ENCODE measurements around the gene ELOVL3. TPM values are rescaled to one million over a fixed set of nuclear protein-coding genes. Genes with fewer than 3 reads are reported as not detected.

The ELOVL3 gene
- total RNA-seq, 1 experiment from 2014 or later, result 0.17 TPM

GRCh38 chr10:102225646-102226541 is at the start of gene ELOVL3 (continued):
- TF ChIP-seq ZNF423 (CRISPR knock-in tag; IDR thresholded peaks at IDR 0.05), result no peak
- TF ChIP-seq CREB1 (CRISPR knock-in tag; IDR thresholded peaks at IDR 0.05), result peak; percentile 93
- TF ChIP-seq EMX1 (CRISPR knock-in tag; IDR thresholded peaks at IDR 0.05), result no peak
- no peak for TF ChIP-seq STAT6 (CRISPR knock-in tag; conservative IDR thresholded peaks at IDR 0.05; ENCODE audit: low read depth)
- no peak for TF ChIP-seq IRF2 (CRISPR knock-in tag; IDR thresholded peaks at IDR 0.05; ENCODE audit: borderline replicate concordance, low read depth)
- no peak for TF ChIP-seq ZNF671 (CRISPR knock-in tag; IDR thresholded peaks at IDR 0.05)
- no peak for TF ChIP-seq ZNF532 (CRISPR knock-in tag; IDR thresholded peaks at IDR 0.05; ENCODE audit: borderline replicate concordance)
- peak; percentile 98 for TF ChIP-seq TEAD1 (CRISPR knock-in tag; IDR thresholded peaks at IDR 0.05)
- TF ChIP-seq ATF1 (CRISPR knock-in tag; IDR thresholded peaks at IDR 0.05), result peak; percentile 51; the same call in 1 of the 2 replicates
- no peak for TF ChIP-seq ELF4 (CRISPR knock-in tag; IDR thresholded peaks at IDR 0.05; ENCODE audit: low read depth)
- no peak for TF ChIP-seq ERG (CRISPR knock-in tag; IDR thresholded peaks at IDR 0.05)
- TF ChIP-seq JAZF1 (CRISPR knock-in tag; IDR thresholded peaks at IDR 0.05), result no peak
- TF ChIP-seq SMAD4 (CRISPR knock-in tag; IDR thresholded peaks at IDR 0.05), result peak; percentile 81
- no peak for TF ChIP-seq GTF2I (CRISPR knock-in tag; conservative IDR thresholded peaks at IDR 0.05)
- TF ChIP-seq ZMAT4 (CRISPR knock-in tag; IDR thresholded peaks at IDR 0.05), result no peak
- TF ChIP-seq ZNF512 (CRISPR knock-in tag; IDR thresholded peaks at IDR 0.05; ENCODE audit: borderline replicate concordance), result no peak
- peak; percentile 57 for TF ChIP-seq NFYB (CRISPR knock-in tag; conservative IDR thresholded peaks at IDR 0.05; ENCODE audit: low read depth)
- TF ChIP-seq ZNF281 (CRISPR knock-in tag; IDR thresholded peaks at IDR 0.05), result peak; percentile 94
- TF ChIP-seq CDX4 (CRISPR knock-in tag; IDR thresholded peaks at IDR 0.05; ENCODE audit: borderline replicate concordance), result no peak
- TF ChIP-seq NFATC4 (CRISPR knock-in tag; IDR thresholded peaks at IDR 0.05), result no peak
- peak; percentile 88; the same call in 1 of the 2 replicates for TF ChIP-seq ZNF219 (CRISPR knock-in tag; IDR thresholded peaks at IDR 0.05; ENCODE audit: borderline replicate concordance)
- peak; percentile 30; the same call in 1 of the 2 replicates for TF ChIP-seq ATF6 (CRISPR knock-in tag; IDR thresholded peaks at IDR 0.05)
